Prostate gland (tissue), 2 donors: ENCODE data around the gene COL5A1.

Source experiments
- POLR2A ChIP-seq: fragments of 450-650 bp; IDR thresholded peaks from one replicate; pipeline ENCODE4 v1.6.1; 2016; ENCODE audit warnings: antibody characterized with exemption, mild to moderate bottlenecking
- POLR2AphosphoS5 ChIP-seq: sonication (generic); formaldehyde crosslinking; IDR thresholded peaks from one replicate; pipeline ENCODE4 v1.6.1; 2017; ENCODE audit warnings: antibody characterized with exemption
- TF ChIP-seq, protein P1 (sequence below), 4 experiments: fragments of 200-600 bp in 2 of 4; fragments of 450-650 bp in 2 of 4; sonication (generic) in 2 of 4; IDR thresholded peaks; 1 replicate in 3 of 4; 2 replicates in 1 of 4; pipeline ENCODE4 v1.5.1; 2016 to 2019; ENCODE audit warnings: antibody characterized with exemption in 4 of 4, mild to moderate bottlenecking in 2 of 4, moderate library complexity in 2 of 4

GRCh38 chr9:134756098-134756497 is 114.5 kb downstream of the COL5A1 start:
- TF ChIP-seq POLR2A (no peak), POLR2AphosphoS5 (no peak)
- TF ChIP-seq, protein P1, sequence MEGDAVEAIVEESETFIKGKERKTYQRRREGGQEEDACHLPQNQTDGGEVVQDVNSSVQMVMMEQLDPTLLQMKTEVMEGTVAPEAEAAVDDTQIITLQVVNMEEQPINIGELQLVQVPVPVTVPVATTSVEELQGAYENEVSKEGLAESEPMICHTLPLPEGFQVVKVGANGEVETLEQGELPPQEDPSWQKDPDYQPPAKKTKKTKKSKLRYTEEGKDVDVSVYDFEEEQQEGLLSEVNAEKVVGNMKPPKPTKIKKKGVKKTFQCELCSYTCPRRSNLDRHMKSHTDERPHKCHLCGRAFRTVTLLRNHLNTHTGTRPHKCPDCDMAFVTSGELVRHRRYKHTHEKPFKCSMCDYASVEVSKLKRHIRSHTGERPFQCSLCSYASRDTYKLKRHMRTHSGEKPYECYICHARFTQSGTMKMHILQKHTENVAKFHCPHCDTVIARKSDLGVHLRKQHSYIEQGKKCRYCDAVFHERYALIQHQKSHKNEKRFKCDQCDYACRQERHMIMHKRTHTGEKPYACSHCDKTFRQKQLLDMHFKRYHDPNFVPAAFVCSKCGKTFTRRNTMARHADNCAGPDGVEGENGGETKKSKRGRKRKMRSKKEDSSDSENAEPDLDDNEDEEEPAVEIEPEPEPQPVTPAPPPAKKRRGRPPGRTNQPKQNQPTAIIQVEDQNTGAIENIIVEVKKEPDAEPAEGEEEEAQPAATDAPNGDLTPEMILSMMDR (IDR thresholded peaks at IDR 0.05): no peak
